ENCODE results near the gene HOXA2. TPM values are rescaled to one million over a fixed set of nuclear protein-coding genes. Genes with fewer than 3 reads are reported as not detected.

Gene HOXA2
- total RNA-seq, 4 donors from 2014 or later: 0.34 to 4.2 (median 1.9) TPM

DNA sequence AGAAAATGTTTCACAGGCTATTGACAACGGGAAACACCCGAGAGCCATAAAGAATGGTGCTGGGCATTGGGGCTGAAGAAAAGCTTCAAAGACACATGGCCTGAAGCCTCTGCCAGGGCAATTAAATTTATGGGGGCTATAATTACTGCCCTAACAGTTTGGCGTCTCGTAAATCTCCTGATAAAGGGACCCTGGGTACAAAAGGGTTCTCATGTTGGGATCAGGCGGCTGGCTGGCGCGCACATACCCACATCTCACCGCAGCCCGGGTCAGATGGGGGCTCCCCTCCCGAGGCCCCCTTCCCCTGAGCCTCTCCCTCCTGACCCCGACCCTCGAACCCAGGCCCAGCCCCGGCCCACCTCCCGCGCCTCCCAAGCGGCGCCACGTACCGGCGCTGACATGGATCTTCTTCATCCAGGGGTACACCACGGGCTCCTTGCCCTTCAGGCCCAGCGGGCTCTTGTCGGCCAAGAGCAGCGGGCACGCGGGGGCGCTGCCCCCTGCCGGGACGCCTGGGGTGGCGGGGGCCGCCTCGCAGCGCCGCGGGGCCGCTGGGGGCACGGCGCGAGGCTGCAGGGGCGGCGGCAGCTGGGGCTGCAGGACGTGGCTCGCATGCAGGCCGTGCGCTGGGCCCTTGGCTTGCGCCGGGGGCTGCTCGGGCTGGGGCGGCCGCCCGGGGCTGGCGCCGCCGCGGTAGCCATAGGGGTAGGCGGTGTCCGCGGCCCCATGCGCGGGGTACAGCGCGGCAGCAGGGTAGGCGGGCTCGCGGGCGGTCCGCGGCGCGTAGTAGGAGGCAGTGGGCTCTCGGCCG, 27.5 kb upstream of the HOXA2 start:
- peaks cover 23% of the 10 kb centered on the region for H3K4me1 ChIP-seq
- DNase-seq (ENCODE audit: low spot score in 2 of 2): peak in 1 of 2 donors; percentile 68
- 26% methylated on average over 25 of the region's 72 CpGs for WGBS
- no peaks in the 10 kb centered on the region for H3K36me3 ChIP-seq
- TF ChIP-seq POLR2AphosphoS5 (IDR thresholded peaks at IDR 0.05) (no peak), POLR2A (IDR thresholded peaks at IDR 0.05) (no peak), EP300 (IDR thresholded peaks at IDR 0.05) (no peak)
- TF ChIP-seq, protein P1, sequence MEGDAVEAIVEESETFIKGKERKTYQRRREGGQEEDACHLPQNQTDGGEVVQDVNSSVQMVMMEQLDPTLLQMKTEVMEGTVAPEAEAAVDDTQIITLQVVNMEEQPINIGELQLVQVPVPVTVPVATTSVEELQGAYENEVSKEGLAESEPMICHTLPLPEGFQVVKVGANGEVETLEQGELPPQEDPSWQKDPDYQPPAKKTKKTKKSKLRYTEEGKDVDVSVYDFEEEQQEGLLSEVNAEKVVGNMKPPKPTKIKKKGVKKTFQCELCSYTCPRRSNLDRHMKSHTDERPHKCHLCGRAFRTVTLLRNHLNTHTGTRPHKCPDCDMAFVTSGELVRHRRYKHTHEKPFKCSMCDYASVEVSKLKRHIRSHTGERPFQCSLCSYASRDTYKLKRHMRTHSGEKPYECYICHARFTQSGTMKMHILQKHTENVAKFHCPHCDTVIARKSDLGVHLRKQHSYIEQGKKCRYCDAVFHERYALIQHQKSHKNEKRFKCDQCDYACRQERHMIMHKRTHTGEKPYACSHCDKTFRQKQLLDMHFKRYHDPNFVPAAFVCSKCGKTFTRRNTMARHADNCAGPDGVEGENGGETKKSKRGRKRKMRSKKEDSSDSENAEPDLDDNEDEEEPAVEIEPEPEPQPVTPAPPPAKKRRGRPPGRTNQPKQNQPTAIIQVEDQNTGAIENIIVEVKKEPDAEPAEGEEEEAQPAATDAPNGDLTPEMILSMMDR (IDR thresholded peaks at IDR 0.05): no peak
- no peaks in the 10 kb centered on the region for H3K9me3 ChIP-seq
- H3K4me3 ChIP-seq: peak overlapping the region; percentile 85
- no peaks in the 10 kb centered on the region for H3K27me3 ChIP-seq
- peak overlapping the region; percentile 87 for H3K27ac ChIP-seq

DNA sequence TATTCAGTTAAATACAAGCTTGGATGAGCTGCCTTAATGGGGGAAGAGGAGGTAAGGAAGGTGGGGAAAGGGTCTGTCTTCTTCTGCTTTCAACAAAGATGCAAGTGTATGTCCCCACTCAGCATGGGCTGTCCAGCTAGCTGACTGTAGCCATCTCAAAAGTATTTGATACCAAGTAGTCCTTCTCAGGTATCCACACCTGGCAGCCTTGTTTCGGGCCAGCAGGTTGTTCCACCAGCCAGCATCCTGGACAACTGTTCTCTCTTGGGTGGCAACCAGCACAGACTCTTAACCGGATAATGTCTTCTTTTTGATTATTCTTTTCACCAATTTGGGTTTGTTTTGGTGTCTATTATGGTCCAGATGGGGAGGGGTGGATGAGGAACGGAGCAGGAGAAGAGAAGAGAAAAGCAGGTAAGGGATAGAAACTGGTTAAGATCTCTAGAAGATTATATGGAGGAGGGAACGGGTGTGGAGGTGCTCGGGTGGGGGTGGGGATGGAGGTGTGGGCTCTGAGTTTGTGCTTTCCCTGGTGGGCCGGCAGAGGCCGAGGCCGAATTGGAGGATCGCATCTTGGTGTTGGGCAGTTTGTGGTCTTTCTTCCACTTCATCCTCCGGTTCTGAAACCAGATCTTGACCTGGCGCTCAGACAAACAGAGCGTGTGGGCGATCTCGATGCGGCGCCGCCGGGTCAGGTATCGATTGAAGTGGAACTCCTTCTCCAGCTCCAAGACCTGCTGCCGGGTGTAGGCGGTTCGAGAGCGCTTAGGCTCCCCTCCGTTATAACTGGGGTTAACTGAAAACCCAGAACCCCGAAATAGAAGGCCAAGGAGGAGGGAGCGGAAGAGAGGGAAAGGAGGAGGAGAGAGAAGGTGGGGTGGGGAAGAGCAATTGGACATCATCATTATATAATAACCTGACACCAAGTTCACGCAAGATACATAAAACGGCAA, 26.6 kb upstream of the HOXA2 start:
- Histone ChIP-seq H3K36me3 (no peaks in the 10 kb centered on the region), H3K4me1 (peaks cover 14% of the 10 kb centered on the region), H3K27me3 (no peaks in the 10 kb centered on the region), H3K4me3 (peak overlapping the region; percentile 85), H3K27ac (no peak overlapping the region), H3K9me3 (no peaks in the 10 kb centered on the region)
- TF ChIP-seq POLR2A (IDR thresholded peaks at IDR 0.05): no peak
- no peak for TF ChIP-seq POLR2AphosphoS5 (IDR thresholded peaks at IDR 0.05)
- TF ChIP-seq EP300 (IDR thresholded peaks at IDR 0.05): no peak
- TF ChIP-seq, protein P1 (IDR thresholded peaks at IDR 0.05): no peak
- 91% methylated on average over 28 of the region's 28 CpGs for WGBS
- DNase-seq (ENCODE audit: low spot score in 2 of 2): peak in 1 of 2 donors; percentile 49

DNA sequence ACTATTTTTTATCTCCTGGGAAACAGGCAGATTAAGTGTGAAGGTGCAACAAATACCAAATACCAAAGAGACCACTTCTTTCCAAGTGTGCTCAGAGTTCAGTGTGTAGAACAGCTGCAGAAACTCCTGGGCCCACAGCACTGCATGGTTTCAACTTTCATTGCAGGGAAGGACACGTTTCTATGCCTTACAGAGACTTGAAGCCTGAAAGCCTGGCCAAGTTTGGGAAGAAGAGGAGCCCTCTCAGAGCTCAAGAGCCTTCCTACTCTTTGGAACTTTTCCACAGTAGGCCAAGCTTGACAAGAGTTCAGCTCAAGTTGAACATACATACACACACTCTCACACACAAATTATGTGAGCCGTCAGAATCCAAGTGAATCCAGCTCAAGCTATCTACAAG, 25.6 kb upstream of the HOXA2 start:
- no peaks in the 10 kb centered on the region for H3K36me3 ChIP-seq
- DNase-seq (ENCODE audit: low spot score in 2 of 2): no peak
- no peak overlapping the region for H3K4me3 ChIP-seq
- H3K27ac ChIP-seq: no peak overlapping the region
- H3K9me3 ChIP-seq: no peaks in the 10 kb centered on the region
- peaks cover 12% of the 10 kb centered on the region for H3K4me1 ChIP-seq
- no peaks in the 10 kb centered on the region for H3K27me3 ChIP-seq
- TF ChIP-seq POLR2A (IDR thresholded peaks at IDR 0.05): no peak
- no peak for TF ChIP-seq EP300 (IDR thresholded peaks at IDR 0.05)
- TF ChIP-seq, protein P1 (IDR thresholded peaks at IDR 0.05): no peak
- TF ChIP-seq POLR2AphosphoS5 (IDR thresholded peaks at IDR 0.05): no peak
- 64% methylated on average over 2 of the region's 2 CpGs for WGBS

DNA sequence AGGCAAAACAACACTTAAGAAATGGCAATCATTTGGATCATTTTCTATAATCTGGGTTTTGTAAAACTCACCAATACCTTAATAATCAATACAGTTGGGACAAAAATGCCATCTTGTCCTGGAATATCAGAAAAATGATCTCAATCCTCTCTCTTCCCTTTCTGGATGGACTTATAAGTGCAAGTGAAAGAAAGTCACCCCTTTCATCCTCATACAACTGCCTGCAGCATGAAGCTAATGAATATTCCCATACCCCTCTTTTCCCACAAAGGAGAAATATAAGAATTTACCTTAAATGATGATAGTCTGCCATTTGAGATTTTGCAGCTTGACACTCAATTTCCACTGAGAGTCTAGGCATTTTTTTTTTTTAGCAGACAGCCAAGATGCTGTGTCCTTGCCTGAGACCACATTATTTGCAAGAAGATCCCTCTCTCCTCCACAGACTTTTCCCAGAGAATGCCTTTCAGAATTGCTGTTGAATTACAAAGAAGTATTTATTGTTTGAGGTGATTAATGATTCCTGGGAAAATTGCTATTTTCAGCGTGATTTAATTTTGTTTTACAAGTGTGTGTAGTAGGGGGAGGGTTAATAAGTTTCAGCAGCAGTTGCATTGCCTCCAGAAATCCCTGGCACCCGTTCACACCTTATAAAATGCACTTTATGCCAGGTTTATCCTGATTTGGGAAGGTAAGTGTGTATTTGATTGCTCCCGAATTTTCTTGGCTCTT, 24.3 kb upstream of the HOXA2 start:
- H3K27me3 ChIP-seq: no peaks in the 10 kb centered on the region
- 52% methylated on average over 3 of the region's 3 CpGs for WGBS
- TF ChIP-seq, protein P1 (IDR thresholded peaks at IDR 0.05): no peak
- TF ChIP-seq EP300 (IDR thresholded peaks at IDR 0.05): no peak
- TF ChIP-seq POLR2AphosphoS5 (IDR thresholded peaks at IDR 0.05): no peak
- H3K36me3 ChIP-seq: no peaks in the 10 kb centered on the region
- no peaks in the 10 kb centered on the region for H3K9me3 ChIP-seq
- no peak for DNase-seq (ENCODE audit: low spot score in 2 of 2)
- no peak overlapping the region for H3K27ac ChIP-seq
- H3K4me1 ChIP-seq: peaks cover 12% of the 10 kb centered on the region
- H3K4me3 ChIP-seq: no peak overlapping the region

All from suprapubic skin (tissue), 4 donors.